HCT116 (cell line): Measurements from ENCODE around the gene DNASE1L1. TPM values are rescaled to one million over a fixed set of nuclear protein-coding genes. Genes with fewer than 3 reads are reported as not detected.

ENCODE experiments used
- ATAC-seq: fragments of 200-7000 bp; cut with Tn5 transposase; 2 replicates; pipeline ENCODE4 v1.9.1; 2020; ENCODE audit warnings: mild to moderate bottlenecking, moderate library complexity
- BruUV-seq: library from RNA; stranded (reverse); fragments of 400-500 nt; replicated peaks from 2 replicates; lab custom pipeline; 2021; lab: Mats Ljungman, UMichigan
- CTCF ChIA-PET: fragments of 300-600 bp; sonication (Branson Sonifier 250); formaldehyde crosslinking; loops from one replicate; lab custom pipeline; 2021; ENCODE audit warnings: antibody characterized with exemption; lab: Charles Lee
- POLR2A ChIA-PET: fragments of 300-600, 350-600 bp; sonication (Branson Sonifier 250); formaldehyde crosslinking; loops from one replicate; lab custom pipeline; 2021; ENCODE audit warnings: antibody characterized with exemption; lab: Charles Lee
- RAD21 ChIA-PET, 2 experiments: fragments of 300-600 bp; sonication (Branson Sonifier 250); formaldehyde crosslinking; loops; one replicate each; lab custom pipeline; 2023; ENCODE audit warnings: low total read pairs in 2 of 2; ENCODE audit not compliant: uncharacterized antibody in 2 of 2, unreplicated experiment in 2 of 2, low non-redundant PET in 1 of 2; lab: Charles Lee
- DNase-seq: peaks from one replicate; pipeline ENCODE4 v3.0.0-alpha.2; 2010; ENCODE audit warnings: low read depth, low spot score
- H2AFZ ChIP-seq: fragments of 200-600 bp; shearing (Covaris generic), sonication (generic); 2 replicates; pipeline ENCODE4 v1.6.1; 2017; ENCODE audit warnings: low read depth, mixed run types, mixed read lengths, antibody characterized with exemption, low read length; ENCODE audit not compliant: poor library complexity, severe bottlenecking
- H3K27ac ChIP-seq: 2 replicates; pipeline ENCODE4 v1.5.1; 2012; ENCODE audit warnings: low read depth, low read length
- H3K27me3 ChIP-seq: fragments of 200-600 bp; sonication (generic); 2 replicates; pipeline ENCODE4 v1.6.1; 2016; ENCODE audit warnings: mixed run types, low read length, mixed read lengths; ENCODE audit not compliant: insufficient read depth
- H3K36me3 ChIP-seq, 2 experiments: fragments of 200-500 bp in 1 of 2; fragments of 200-600 bp in 1 of 2; sonication (Bioruptor generic) in 1 of 2; sonication (generic) in 1 of 2; 2 replicates each; pipeline versions ENCODE4 v1.5.1 to v1.6.1; 2014 to 2016; ENCODE audit warnings: low read length in 2 of 2, inconsistent platforms in 1 of 2, mixed read lengths in 1 of 2, mixed run types in 1 of 2; ENCODE audit not compliant: insufficient read depth in 2 of 2, control insufficient read depth in 1 of 2
- H3K4me1 ChIP-seq, 2 experiments: fragments of 200-600 bp in 1 of 2; sonication (generic) in 1 of 2; 2 replicates each; pipeline versions ENCODE4 v1.5.1 to v1.6.1; 2012 to 2017; ENCODE audit warnings: low read length in 2 of 2, inconsistent platforms in 1 of 2, mild to moderate bottlenecking in 1 of 2, mixed read lengths in 1 of 2, mixed run types in 1 of 2, moderate library complexity in 1 of 2; ENCODE audit not compliant: insufficient read depth in 2 of 2, control insufficient read depth in 1 of 2
- H3K4me2 ChIP-seq: fragments of 200-600 bp; sonication (generic); 2 replicates; pipeline ENCODE4 v1.6.1; 2017; ENCODE audit warnings: mixed run types, low read length, mixed read lengths
- H3K4me3 ChIP-seq, 2 experiments: fragments of 200-600 bp in 1 of 2; sonication (generic) in 1 of 2; replicated peaks in 1 of 2; 2 replicates each; pipeline ENCODE4 v1.5.1; 2011 to 2016; ENCODE audit warnings: low read length in 2 of 2, control low read depth in 1 of 2, low read depth in 1 of 2, mild to moderate bottlenecking in 1 of 2, mixed read lengths in 1 of 2, mixed run types in 1 of 2
- H3K79me2 ChIP-seq: fragments of 200-600 bp; sonication (generic); 2 replicates; pipeline ENCODE4 v1.6.1; 2017; ENCODE audit warnings: mild to moderate bottlenecking, mixed run types, low read length, moderate library complexity, mixed read lengths; ENCODE audit not compliant: insufficient read depth
- H3K9ac ChIP-seq: fragments of 200-600 bp; sonication (generic); 2 replicates; pipeline ENCODE4 v1.6.1; 2016; ENCODE audit warnings: low read length, mixed read lengths
- H3K9me2 ChIP-seq: fragments of 200-600 bp; sonication (generic), shearing (Covaris generic); 2 replicates; pipeline ENCODE4 v1.6.1; 2017; ENCODE audit warnings: mixed run types, mild to moderate bottlenecking, moderate library complexity; ENCODE audit not compliant: insufficient read depth
- H3K9me3 ChIP-seq, 2 experiments: fragments of 200-500 bp in 1 of 2; fragments of 200-600 bp in 1 of 2; sonication (Bioruptor generic) in 1 of 2; sonication (generic) in 1 of 2; 2 replicates each; pipeline ENCODE4 v1.6.1; 2014 to 2017; ENCODE audit warnings: low read length in 2 of 2, mixed read lengths in 2 of 2, inconsistent platforms in 1 of 2, low read depth in 1 of 2, mild to moderate bottlenecking in 1 of 2, mixed run types in 1 of 2, moderate library complexity in 1 of 2; ENCODE audit not compliant: control insufficient read depth in 1 of 2, insufficient read depth in 1 of 2
- H4K20me1 ChIP-seq: fragments of 200-600 bp; sonication (generic), shearing (Covaris generic); 2 replicates; pipeline ENCODE4 v1.6.1; 2017; ENCODE audit warnings: mixed run types, mild to moderate bottlenecking, moderate library complexity; ENCODE audit not compliant: insufficient read depth
- CBX3 ChIP-seq: IDR thresholded peaks from 2 replicates; pipeline ENCODE4 v1.6.1; 2012; ENCODE audit warnings: low read depth
- CEBPB ChIP-seq: IDR thresholded peaks from 2 replicates; pipeline ENCODE4 v1.6.1; 2012; ENCODE audit warnings: low read depth
- EZH2 ChIP-seq: fragments of 200-600 bp; sonication (generic); IDR thresholded peaks from 2 replicates; pipeline ENCODE4 v1.6.1; 2017; ENCODE audit warnings: antibody characterized with exemption, mixed run types
- EZH2phosphoT487 ChIP-seq: fragments of 200-600 bp; IDR thresholded peaks from 2 replicates; pipeline ENCODE4 v1.6.1; 2018; ENCODE audit warnings: antibody characterized with exemption, borderline replicate concordance
- FOSL1 ChIP-seq: IDR thresholded peaks from 2 replicates; pipeline ENCODE4 v1.6.1; 2012; ENCODE audit warnings: low read depth
- JUND ChIP-seq: IDR thresholded peaks from 2 replicates; pipeline ENCODE4 v1.6.1; 2012
- MAX ChIP-seq: IDR thresholded peaks from 2 replicates; pipeline ENCODE4 v1.6.1; 2012
- POLR2A ChIP-seq: IDR thresholded peaks from 2 replicates; pipeline ENCODE4 v1.7.0; 2011; ENCODE audit warnings: borderline replicate concordance; ENCODE audit not compliant: insufficient read depth, insufficient read length; ENCODE audit errors: extremely low read depth
- SIN3A ChIP-seq: IDR thresholded peaks from 2 replicates; pipeline ENCODE4 v1.6.1; 2012; ENCODE audit warnings: low read depth
- SP1 ChIP-seq: IDR thresholded peaks from 2 replicates; pipeline ENCODE4 v1.6.1; 2012; ENCODE audit warnings: low read depth
- TCF7L2 ChIP-seq: IDR thresholded peaks from 2 replicates; pipeline ENCODE4 v1.7.0; 2011; ENCODE audit warnings: borderline replicate concordance, inconsistent platforms; ENCODE audit not compliant: insufficient read depth, insufficient read length; ENCODE audit errors: extremely low read depth
- ZFX ChIP-seq: fragments of 450-650 bp; IDR thresholded peaks from 2 replicates; pipeline ENCODE4 v1.6.1; 2017
- intact Hi-C: fragments of 100-400 bp; cut with micrococcal nuclease; formaldehyde crosslinking; loops from 2 replicates; pipeline ENCODE4 v1.10.0; 2022
- total RNA-seq: library from RNA; stranded (reverse); gene quantifications from one replicate; pipeline ENCODE4 v1.2.1, GENCODE V29; 2021; ENCODE audit not compliant: unreplicated experiment
- TF ChIP-seq, protein P1 (sequence below): IDR thresholded peaks from 2 replicates; pipeline ENCODE4 v1.6.1; 2012
- TF ChIP-seq, protein P2 (sequence below), 3 experiments: fragments of 200-600 bp in 1 of 3; sonication (generic) in 1 of 3; IDR thresholded peaks in 2 of 3; conservative IDR thresholded peaks in 1 of 3; 2 replicates each; pipeline ENCODE4 v1.5.1; 2012 to 2017; ENCODE audit warnings: low read depth in 2 of 3, low read length in 2 of 3, antibody characterized with exemption in 1 of 3, borderline replicate concordance in 1 of 3, control low read depth in 1 of 3, mild to moderate bottlenecking in 1 of 3, mixed read lengths in 1 of 3, mixed run types in 1 of 3, moderate library complexity in 1 of 3; ENCODE audit not compliant: insufficient read depth in 1 of 3

DNASE1L1 gene
- total RNA-seq, 1 experiment from 2014 or later: 16.5 TPM

DNA sequence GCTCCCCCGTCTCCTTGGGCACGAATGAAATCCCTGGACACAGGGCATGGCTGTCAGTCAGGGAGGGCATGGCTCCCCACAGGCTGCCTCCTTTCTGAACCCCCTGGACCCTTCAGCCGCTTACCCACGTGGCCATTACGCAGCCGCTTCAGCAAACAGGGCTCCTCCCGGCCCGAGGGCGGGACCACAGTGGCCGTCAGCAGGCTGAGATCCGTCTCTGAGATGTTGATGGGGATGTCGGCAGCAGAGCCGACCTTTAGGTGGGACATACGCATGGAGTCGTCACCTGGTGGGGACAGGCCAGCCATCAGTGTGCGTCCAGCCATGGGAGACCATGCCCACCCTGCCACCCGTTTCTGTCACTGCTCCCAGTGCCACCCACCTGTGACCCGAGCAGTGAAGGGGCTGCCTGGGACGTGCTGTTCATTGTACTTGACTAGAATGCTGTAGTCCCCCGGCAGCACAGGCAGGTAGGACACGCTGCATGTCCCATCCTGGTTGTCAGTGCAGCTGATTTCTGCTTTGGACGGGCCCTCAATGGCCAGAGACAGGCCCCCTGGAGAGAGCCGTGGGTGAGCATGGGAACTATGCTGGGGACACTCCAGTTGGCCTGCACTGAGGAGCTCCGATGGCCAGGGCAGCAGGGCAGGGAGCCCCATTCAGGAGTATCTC lies 55.7 kb downstream of the DNASE1L1 start:
- no peak overlapping the region for H3K4me2 ChIP-seq
- H3K9me2 ChIP-seq: no peaks in the 10 kb centered on the region
- H3K27ac ChIP-seq: no peak overlapping the region
- peaks cover 6 to 8% of the 10 kb centered on the region in 2 experiments; a peak in 2 of 4 replicates for H3K36me3 ChIP-seq
- ChIA-PET CTCF (no interaction called here), POLR2A (no interaction called here), RAD21 (no interaction called here)
- no peaks in the 10 kb centered on the region for H4K20me1 ChIP-seq
- no peak for ATAC-seq
- H2AFZ ChIP-seq: no peak overlapping the region
- H3K4me3 ChIP-seq: no peak overlapping the region
- H3K9ac ChIP-seq: no peak overlapping the region
- no TSS peak for BruUV-seq
- intact Hi-C loops: no loop called here
- no peaks in the 10 kb centered on the region for H3K4me1 ChIP-seq
- no peak for DNase-seq
- no peak for TF ChIP-seq EZH2phosphoT487
- no peak for TF ChIP-seq FOSL1
- TF ChIP-seq EZH2: no peak
- no peak for TF ChIP-seq CBX3
- TF ChIP-seq TCF7L2: no peak
- no peak for TF ChIP-seq MAX
- TF ChIP-seq CEBPB: no peak
- TF ChIP-seq SIN3A: no peak
- no peak for TF ChIP-seq JUND
- no peak for TF ChIP-seq SP1
- no peak for TF ChIP-seq POLR2A
- TF ChIP-seq, protein P1, sequence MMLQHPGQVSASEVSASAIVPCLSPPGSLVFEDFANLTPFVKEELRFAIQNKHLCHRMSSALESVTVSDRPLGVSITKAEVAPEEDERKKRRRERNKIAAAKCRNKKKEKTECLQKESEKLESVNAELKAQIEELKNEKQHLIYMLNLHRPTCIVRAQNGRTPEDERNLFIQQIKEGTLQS: no peak
- TF ChIP-seq, protein P2, sequence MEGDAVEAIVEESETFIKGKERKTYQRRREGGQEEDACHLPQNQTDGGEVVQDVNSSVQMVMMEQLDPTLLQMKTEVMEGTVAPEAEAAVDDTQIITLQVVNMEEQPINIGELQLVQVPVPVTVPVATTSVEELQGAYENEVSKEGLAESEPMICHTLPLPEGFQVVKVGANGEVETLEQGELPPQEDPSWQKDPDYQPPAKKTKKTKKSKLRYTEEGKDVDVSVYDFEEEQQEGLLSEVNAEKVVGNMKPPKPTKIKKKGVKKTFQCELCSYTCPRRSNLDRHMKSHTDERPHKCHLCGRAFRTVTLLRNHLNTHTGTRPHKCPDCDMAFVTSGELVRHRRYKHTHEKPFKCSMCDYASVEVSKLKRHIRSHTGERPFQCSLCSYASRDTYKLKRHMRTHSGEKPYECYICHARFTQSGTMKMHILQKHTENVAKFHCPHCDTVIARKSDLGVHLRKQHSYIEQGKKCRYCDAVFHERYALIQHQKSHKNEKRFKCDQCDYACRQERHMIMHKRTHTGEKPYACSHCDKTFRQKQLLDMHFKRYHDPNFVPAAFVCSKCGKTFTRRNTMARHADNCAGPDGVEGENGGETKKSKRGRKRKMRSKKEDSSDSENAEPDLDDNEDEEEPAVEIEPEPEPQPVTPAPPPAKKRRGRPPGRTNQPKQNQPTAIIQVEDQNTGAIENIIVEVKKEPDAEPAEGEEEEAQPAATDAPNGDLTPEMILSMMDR (IDR thresholded peaks at IDR 0.05 in 2 of 3, conservative IDR thresholded peaks at IDR 0.05 in 1 of 3; ENCODE audit: borderline replicate concordance in 1 of 3, insufficient read depth in 1 of 3, low read depth in 2 of 3, low read length in 2 of 3): no peak
- no peak for TF ChIP-seq ZFX
- no peaks in the 10 kb centered on the region for H3K79me2 ChIP-seq
- H3K9me3 ChIP-seq: no peaks in the 10 kb centered on the region
- H3K27me3 ChIP-seq: no peaks in the 10 kb centered on the region
